Sigmoid colon (tissue), 7 donors: Measurements from ENCODE around the gene SPATA22. TPM values are rescaled to one million over a fixed set of nuclear protein-coding genes. Genes with fewer than 3 reads are reported as not detected.

Experiments used
- DNase-seq: peaks from one replicate; pipeline ENCODE4 v3.0.0-alpha.2; 2019
- H3K27ac ChIP-seq, 4 donors: fragments of 200-600 bp; sonication (generic); one replicate each; pipeline ENCODE4 v1.5.1; 2016 to 2019; ENCODE audit warnings: mild to moderate bottlenecking in 1 of 4
- H3K27me3 ChIP-seq, 3 donors: fragments of 200-600 bp; sonication (generic); one replicate each; pipeline ENCODE4 v1.5.1; 2019; ENCODE audit warnings: mild to moderate bottlenecking in 1 of 3
- H3K36me3 ChIP-seq, 4 donors: fragments of 200-600 bp; sonication (generic); one replicate each; pipeline ENCODE4 v1.5.1; 2016 to 2019
- H3K4me1 ChIP-seq, 4 donors: fragments of 200-600 bp; sonication (generic); one replicate each; pipeline ENCODE4 v1.5.1; 2017 to 2019
- H3K4me3 ChIP-seq, 4 donors: fragments of 200-600 bp; sonication (generic); one replicate each; pipeline ENCODE4 v1.5.1; 2017 to 2019; ENCODE audit warnings: mild to moderate bottlenecking in 2 of 4, moderate library complexity in 1 of 4
- H3K9me3 ChIP-seq, 4 donors: fragments of 200-600 bp in 3 of 4; sonication (generic) in 3 of 4; one replicate each; pipeline versions ENCODE4 v1.5.1 to v1.6.1; 2013 to 2019
- EP300 ChIP-seq, 4 donors: sonication (generic); formaldehyde crosslinking; IDR thresholded peaks; one replicate each; pipeline ENCODE4 v1.6.1; 2017; ENCODE audit warnings: antibody characterized with exemption in 4 of 4
- POLR2A ChIP-seq, 2 donors: fragments of 450-650 bp; IDR thresholded peaks; one replicate each; pipeline ENCODE4 v1.6.1; 2016; ENCODE audit warnings: antibody characterized with exemption in 2 of 2, mild to moderate bottlenecking in 2 of 2, moderate library complexity in 2 of 2
- POLR2AphosphoS5 ChIP-seq, 4 donors: sonication (generic); formaldehyde crosslinking; IDR thresholded peaks; one replicate each; pipeline ENCODE4 v1.6.1; 2017; ENCODE audit warnings: antibody characterized with exemption in 4 of 4
- WGBS, 2 donors: extraction: QIAGEN DNeasy Blood & Tissue Kit; methylation state at CpG; one replicate each; pipeline ENCODE4 v1.1.7; 2013; 5-methylcytosine and 5-hydroxymethylcytosine counted together
- intact Hi-C: fragments of 100-400 bp; cut with DNase I; formaldehyde crosslinking; loops from one replicate; pipeline ENCODE4 v1.15.1; 2023
- polyA plus RNA-seq, 3 donors: library from polyadenylated mRNA; stranded (reverse); fragments of 200-250 nt; gene quantifications; one replicate each; pipeline ENCODE4 v1.2.3, GENCODE V29; 2013
- total RNA-seq, 4 donors: library from RNA; depleted of rRNA; stranded (reverse); fragments of >200 nt; gene quantifications; one replicate each; pipeline ENCODE4 v1.1.0, GENCODE V29; 2016
- TF ChIP-seq, protein P1 (sequence below), 4 experiments: fragments of 450-650 bp in 3 of 4; fragments of 200-600 bp in 1 of 4; IDR thresholded peaks; one replicate each; pipeline ENCODE4 v1.5.1; 2016 to 2019; ENCODE audit warnings: antibody characterized with exemption in 4 of 4, mild to moderate bottlenecking in 3 of 4, moderate library complexity in 2 of 4
- donor health status: healthy with polysubstance abuse.
- donor health status: Bipolar disorder and iron deficiency.
- donor health status: healthy.

Gene SPATA22
- total and polyA plus RNA-seq, 7 donors: 0.06 to 0.55 (median 0.36) TPM; not detected in 4

DNA sequence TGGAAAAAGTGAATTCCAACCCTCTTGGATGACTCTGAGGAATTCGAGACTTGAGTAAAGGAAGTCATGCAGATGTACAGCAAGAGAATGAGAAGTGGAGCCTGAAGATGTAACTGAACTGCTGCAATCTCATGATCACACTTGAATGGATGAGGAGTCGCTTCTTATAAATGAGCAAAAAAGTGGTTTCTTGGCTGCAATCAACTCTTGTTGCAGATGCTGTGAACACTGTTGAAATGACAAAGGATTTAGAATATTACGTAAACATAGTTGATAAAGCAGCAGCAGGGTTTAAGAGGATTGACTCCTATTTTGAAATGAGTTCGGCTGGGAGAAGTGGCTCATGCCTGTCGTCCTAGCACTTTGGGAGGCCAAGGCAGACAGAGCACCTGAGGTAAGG is 29.7 kb upstream of the SPATA22 start:
- DNase-seq: no peak
- WGBS, 2 donors: 71 to 77% methylated on average over 5 of the region's 5 CpGs
- no peaks in the 10 kb centered on the region for H3K27me3 ChIP-seq
- no peaks in the 10 kb centered on the region for H3K9me3 ChIP-seq
- no peaks in the 10 kb centered on the region for H3K4me1 ChIP-seq
- no peak overlapping the region for H3K27ac ChIP-seq
- H3K36me3 ChIP-seq: no peaks in the 10 kb centered on the region
- TF ChIP-seq, protein P1, sequence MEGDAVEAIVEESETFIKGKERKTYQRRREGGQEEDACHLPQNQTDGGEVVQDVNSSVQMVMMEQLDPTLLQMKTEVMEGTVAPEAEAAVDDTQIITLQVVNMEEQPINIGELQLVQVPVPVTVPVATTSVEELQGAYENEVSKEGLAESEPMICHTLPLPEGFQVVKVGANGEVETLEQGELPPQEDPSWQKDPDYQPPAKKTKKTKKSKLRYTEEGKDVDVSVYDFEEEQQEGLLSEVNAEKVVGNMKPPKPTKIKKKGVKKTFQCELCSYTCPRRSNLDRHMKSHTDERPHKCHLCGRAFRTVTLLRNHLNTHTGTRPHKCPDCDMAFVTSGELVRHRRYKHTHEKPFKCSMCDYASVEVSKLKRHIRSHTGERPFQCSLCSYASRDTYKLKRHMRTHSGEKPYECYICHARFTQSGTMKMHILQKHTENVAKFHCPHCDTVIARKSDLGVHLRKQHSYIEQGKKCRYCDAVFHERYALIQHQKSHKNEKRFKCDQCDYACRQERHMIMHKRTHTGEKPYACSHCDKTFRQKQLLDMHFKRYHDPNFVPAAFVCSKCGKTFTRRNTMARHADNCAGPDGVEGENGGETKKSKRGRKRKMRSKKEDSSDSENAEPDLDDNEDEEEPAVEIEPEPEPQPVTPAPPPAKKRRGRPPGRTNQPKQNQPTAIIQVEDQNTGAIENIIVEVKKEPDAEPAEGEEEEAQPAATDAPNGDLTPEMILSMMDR (IDR thresholded peaks at IDR 0.05): no peak
- no peak for TF ChIP-seq POLR2A (IDR thresholded peaks at IDR 0.05)
- no peak overlapping the region for H3K4me3 ChIP-seq
- intact Hi-C loops: no loop called here

DNA sequence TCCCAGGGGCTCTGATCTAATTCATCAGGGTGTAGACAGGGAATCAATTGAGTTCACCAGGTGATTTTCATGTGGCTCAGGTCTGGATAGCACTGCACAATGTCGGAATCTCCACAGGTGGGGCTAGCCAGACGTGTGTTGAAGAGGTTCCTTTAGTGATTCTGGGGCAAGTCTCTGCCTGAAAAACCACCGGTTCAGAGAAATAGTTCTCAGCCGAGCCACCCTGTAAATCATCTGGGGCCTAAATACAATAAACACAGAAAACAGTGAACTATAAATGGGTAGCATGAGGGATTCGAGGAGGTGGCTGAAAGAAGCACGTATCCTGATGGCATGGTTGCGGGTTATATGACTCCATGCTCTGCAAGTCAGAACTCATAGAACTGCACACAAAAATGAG is 25.5 kb upstream of the SPATA22 start:
- intact Hi-C loops: no loop called here
- peak; percentile 6 for DNase-seq
- 85 to 89% methylated on average over 7 of the region's 7 CpGs for WGBS, 2 donors
- Histone ChIP-seq H3K4me1 (no peaks in the 10 kb centered on the region), H3K4me3 (no peak overlapping the region), H3K27ac (no peak overlapping the region), H3K27me3 (no peaks in the 10 kb centered on the region), H3K36me3 (no peaks in the 10 kb centered on the region), H3K9me3 (no peaks in the 10 kb centered on the region)
- TF ChIP-seq POLR2AphosphoS5 (IDR thresholded peaks at IDR 0.05) (no peak), POLR2A (IDR thresholded peaks at IDR 0.05) (no peak), EP300 (IDR thresholded peaks at IDR 0.05) (no peak)
- TF ChIP-seq, protein P1 (IDR thresholded peaks at IDR 0.05): no peak

DNA sequence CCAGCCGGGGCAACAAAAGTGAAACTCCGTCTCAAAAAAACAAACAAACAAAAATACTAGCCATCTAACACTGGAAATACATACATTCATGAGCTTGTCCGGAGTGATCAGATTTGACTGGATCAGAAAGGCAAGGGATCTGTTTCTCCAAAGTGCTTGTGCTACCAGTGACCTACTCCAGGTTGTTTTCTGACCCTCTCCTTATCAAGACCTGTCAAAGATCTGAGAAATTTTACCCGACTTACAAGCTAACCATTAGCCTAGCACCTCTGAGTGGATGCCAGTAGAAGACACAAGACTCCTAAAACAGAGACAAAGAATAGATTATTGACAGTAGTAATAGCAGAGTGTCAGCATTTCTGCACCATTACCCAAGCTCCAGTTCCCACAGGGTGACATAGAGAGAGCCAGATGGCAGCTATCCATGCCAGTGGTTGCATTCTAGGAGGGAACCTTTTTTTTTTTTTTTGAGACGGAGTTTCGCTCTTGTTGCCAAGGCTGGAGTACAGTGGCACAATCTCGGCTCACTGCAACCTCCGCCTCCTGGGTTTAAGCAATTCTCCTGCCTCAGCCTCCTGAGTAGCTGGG is 14.0 kb upstream of the SPATA22 start:
- no peaks in the 10 kb centered on the region for H3K9me3 ChIP-seq
- 91 to 94% methylated on average over 8 of the region's 8 CpGs for WGBS, 2 donors
- H3K4me3 ChIP-seq: no peak overlapping the region
- intact Hi-C loops: no loop called here
- no peak overlapping the region for H3K27ac ChIP-seq
- DNase-seq: no peak
- H3K27me3 ChIP-seq: no peaks in the 10 kb centered on the region
- TF ChIP-seq POLR2A (IDR thresholded peaks at IDR 0.05): no peak
- no peak for TF ChIP-seq EP300 (IDR thresholded peaks at IDR 0.05)
- no peak for TF ChIP-seq POLR2AphosphoS5 (IDR thresholded peaks at IDR 0.05)
- TF ChIP-seq, protein P1 (IDR thresholded peaks at IDR 0.05): no peak
- no peaks in the 10 kb centered on the region for H3K4me1 ChIP-seq
- H3K36me3 ChIP-seq: no peaks in the 10 kb centered on the region

DNA sequence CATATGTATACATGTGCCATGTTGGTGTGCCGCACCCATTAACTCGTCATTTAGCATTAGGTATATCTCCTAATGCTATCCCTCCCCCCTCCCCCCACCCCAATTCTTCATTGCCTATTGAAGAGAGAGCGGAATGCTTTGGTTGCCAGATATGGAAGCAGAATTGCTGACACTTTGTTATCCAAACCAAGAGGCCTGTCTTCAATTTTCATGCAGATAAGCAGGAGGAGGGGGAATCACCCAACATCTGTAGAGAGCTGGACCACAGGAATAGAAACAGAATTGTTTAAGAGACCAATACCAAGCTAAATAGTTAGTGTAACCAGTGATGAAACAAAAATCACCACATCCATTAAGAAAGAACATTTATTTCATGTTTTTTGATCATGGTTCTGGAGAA is 11.2 kb upstream of the SPATA22 start:
- 81 to 83% methylated on average over 3 of the region's 3 CpGs for WGBS, 2 donors

More for the DNA sequence above, 11.2 kb upstream of the SPATA22 start:
- Histone ChIP-seq H3K9me3 (no peaks in the 10 kb centered on the region), H3K27ac (no peak overlapping the region), H3K36me3 (no peaks in the 10 kb centered on the region), H3K27me3 (no peaks in the 10 kb centered on the region), H3K4me1 (no peaks in the 10 kb centered on the region), H3K4me3 (no peak overlapping the region)
- intact Hi-C loops: no loop called here
- TF ChIP-seq POLR2AphosphoS5 (IDR thresholded peaks at IDR 0.05): no peak
- TF ChIP-seq POLR2A (IDR thresholded peaks at IDR 0.05): no peak
- TF ChIP-seq, protein P1 (IDR thresholded peaks at IDR 0.05): no peak
- no peak for DNase-seq
